ENCODE results near the gene MKLN1.

MKLN1 gene

DNA sequence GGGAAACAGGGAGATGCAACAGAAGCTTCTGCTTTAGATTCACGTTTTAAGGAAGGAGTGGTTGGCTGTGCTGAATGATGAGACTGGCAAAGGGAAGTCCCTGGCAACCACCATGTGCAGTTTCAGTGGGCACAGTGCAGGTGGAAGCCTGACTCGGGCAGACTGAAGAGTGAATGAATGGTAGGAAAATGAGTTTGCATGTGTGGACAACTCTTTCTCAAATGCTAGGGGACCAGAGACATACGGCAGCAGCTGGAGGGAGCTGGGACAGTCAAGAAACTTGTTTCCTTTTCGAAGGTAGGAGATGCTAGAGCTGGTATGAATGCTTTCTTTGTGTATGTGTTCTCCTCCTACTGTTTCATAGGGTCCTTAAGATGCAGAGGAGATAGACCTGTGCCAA, 199.8 kb downstream of the MKLN1 start:
- DNase-seq, result no peak

DNA sequence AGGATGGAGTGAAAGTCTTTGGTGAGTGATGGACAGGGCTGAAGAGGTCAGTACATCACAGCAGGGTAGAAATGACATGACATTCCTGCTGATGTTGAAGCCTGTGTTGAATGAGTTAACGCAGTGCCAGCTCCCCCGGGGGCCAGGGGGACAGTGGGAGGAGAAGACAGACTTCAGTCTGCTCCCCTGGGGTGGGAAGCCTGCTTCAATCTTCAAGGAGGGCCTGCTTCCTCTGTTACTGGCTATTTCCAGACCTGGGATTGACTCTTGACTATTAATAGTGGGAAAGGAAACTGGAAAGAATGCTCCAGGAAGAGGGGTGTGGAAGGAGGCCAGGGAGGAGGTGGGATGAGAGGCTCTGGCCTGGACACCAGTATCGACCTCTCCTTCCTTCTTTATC, 201.5 kb downstream of the MKLN1 start:
- DNase-seq, result no peak

DNA sequence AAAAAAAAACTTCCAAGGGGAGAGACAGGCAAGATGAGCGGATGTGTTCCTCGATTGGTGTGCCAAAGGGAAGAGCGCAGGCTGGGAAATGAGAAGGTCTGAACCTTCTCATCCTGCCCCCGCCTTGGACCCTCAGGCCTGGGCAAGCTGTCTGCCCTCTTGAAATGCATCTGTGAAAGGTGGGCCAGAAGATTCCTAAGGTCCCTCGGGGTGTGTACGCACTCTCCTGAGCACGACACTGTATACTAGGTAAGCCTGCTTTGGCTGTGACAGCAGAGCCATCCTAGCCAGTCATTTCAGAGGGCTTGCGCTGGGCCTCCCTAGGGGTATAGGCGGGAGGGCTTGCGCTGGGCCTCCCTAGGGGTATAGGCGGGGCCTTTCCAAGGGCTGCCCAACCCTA, 201.9 kb downstream of the MKLN1 start:
- DNase-seq, result no peak

DNA sequence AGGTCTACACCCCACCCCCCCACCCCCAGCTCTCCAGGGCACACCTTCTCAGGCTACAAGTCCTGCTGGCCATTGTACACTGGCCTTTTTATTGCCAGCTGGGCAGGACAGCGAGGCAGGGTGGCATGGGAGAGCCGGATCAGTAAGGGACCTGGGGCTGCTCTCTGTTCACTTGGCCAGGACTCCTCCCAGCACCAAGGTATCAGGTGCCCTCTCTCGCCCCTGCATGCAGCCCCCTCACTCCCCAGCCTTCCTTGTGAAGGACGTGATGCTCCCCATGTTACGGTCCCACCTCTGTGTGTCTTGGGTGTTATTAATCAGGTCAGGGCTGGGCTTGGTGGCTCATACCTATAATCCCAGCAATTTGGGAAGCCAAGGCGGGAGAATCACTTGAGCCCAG, 202.5 kb downstream of the MKLN1 start:
- DNase-seq, result no peak

DNA sequence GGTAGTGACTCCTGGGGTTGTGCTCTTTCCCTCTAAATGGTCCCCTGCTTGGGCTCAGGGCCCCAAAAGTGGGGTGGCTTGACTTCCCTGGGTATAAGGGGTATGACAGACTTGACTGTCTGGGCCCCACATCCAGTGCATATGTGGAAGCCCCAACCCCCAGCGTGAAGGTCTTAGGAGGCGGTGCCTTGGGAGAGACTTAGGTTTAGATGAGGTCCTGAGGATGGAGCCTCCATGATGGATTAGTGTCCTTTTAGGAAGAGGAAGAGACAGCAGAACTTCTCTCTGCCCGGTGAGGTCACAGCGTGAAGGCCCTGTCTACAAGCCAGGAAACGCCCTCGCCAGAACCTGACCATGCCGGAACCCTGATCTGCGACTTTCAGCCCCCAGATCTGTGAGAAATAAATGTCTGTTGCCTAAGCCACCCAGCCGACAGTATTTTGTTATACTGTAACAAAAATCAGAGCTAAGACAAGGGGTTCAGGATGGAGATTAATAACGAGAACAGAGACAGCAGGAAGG, 205.0 kb downstream of the MKLN1 start:
- DNase-seq, result no peak

DNA sequence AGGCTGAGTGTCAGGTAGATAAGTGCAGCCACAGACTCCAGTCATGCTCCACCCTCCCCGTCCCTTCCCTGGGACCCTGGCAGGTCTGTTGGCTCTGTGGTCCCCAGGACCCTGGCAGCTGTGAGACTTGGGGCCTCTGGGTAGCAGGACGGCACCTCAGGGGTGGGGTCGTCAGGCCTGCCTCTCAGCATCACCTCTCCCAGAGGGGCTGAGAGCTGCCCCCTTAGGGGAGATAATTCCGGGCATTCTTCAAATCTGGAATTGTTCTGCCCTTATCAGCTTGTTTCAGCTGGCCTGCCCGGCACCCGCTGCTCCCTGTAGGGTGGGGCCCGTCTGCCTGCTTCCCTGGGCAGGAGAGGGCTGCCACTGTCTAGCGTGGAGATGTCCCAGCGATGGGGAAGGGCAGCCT, 205.5 kb downstream of the MKLN1 start:
- no peak for DNase-seq

DNA sequence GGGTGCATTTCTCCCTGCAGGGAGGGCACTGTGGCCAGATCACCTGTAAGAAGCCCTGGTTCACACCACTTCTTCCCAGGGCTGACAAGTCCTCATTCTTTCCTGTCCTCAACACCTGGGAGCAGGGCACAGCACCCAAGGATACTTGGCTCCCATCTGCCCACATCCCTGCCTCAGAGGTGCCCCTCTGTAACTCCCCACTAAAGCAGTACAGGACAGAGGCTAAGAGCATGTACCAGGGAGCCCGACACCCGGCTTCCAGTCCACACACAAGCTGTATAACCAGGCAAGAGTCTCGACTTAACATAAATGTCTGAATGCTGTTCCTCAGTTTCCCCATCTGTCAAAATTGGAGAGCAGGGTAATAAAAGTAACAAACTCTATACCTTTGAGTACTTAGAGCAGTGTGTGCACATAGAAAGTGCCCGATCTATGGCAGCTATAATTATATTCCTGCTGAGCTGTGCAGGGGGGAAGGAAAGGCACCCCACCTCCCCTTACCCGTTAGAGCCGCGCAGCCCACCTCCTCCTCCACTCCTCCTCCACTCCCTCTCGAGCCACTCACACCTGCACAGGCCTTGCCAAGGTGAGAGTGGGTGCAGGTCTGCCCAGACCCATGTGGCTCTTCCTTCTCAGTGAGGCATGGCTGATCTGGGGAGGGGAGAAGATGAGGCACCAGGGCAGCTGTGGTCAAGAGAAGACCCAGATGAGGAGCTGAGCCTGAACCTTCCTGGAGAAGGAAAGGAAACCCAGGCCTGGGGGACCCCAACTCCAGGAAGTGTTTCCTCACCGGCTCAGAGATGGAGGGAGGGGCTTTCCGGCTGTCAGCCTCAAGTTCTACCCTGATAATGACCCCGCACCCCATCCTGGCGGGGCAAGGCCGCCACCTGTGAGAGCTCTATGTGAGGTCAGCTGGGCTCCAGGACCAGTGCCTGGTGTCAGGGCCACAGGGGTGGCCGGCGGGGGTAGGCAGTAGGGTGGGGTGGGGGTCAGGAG, 206.2 kb downstream of the MKLN1 start:
- no peak for DNase-seq

DNA sequence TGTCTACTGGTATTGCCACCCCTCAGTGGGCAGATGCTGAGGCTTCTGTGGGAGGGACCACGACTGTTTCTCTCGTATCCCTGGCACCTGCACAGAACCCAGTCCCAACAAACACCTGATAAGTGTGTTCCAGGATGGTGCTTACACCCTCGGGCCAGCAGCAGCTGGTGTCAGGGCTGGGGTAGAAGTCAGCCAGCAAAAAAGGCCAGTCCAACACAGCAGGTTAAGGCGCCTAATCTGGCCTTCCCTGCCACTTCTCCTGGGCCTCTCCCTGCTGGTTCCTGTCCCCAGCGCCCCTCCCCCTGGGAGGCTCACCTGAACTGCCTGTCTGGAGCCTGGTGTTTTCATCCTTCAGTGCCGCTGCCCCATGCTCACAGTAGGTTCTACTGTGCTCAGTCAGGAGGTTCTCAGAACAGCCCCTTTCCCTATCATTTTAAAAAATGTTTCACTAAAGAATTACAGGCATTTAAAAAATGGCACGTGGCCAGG, 208.7 kb downstream of the MKLN1 start:
- DNase-seq, result no peak

DNA sequence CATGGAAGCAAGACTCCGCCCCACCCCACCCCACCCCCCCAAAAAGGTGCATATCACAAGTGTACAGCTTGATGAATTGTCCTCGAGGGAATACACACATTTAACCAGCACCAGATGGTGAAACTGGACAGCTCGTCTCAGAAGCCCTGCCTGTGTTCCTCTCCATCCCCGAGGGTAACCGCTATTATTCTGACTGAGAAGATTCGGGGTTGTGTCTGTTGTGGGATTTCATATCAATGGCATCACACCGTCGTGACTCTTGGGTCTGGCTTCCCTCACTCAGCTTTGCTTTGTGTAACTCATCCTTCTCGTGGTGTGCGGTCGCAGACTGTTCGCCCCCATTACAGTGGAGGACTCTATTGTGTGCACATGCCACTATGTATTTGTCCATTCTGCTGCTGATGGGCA, 209.9 kb downstream of the MKLN1 start:
- peak; percentile 91 for DNase-seq

DNA sequence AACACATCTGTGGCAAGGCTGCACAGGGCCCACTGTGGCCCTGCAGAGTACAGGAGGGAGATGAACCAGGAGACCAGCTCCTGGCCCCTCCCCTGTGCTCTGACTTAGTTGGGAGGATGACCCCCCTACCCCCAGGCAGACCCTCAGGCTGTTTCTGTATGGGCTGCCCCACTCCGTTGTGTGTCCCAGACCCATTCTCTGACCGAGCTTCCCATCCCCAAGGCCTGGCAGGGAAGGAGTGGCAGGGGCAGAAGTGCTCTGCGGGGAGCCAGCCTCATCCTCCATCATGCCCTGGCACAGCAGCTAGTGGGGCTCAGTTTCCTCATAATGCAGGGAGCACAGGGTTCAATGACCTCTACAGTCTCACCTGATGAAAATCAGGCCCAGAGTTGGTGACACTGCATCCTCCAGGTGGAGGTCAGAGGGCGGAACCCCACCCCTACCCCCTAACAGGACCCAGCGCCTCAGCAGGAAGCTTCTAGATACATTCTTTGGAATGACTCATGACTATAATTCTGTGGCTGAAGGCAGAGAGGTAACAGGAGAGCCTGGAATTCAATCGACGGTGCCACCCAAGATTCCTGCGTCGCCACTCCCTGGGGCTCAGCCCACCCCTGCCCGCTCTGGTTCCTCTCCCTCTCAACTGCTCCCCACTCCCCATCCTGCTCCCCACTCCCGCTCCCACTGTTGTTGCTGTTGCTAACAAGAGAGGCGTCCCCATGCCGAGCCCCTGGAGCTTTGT, 210.6 kb downstream of the MKLN1 start:
- peak; percentile 71 for DNase-seq

DNA sequence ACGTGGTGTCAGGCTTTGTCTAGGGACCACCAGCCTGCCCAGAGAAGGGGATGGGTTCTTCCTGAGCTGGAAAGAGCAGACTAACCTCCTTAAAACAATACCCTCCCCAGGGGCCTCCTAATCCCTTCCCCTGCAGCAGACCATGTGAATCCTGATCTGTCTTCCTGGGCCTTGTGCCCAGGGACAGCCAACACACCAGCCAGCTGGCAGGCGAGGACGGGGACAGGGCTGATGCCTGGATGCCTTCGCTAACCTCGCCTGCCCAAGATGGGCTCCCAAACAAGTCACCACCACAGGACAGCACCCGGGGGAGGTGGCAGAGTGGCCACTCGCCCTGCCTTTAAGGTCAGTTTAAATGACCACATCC, 211.1 kb downstream of the MKLN1 start:
- DNase-seq, result no peak

DNA sequence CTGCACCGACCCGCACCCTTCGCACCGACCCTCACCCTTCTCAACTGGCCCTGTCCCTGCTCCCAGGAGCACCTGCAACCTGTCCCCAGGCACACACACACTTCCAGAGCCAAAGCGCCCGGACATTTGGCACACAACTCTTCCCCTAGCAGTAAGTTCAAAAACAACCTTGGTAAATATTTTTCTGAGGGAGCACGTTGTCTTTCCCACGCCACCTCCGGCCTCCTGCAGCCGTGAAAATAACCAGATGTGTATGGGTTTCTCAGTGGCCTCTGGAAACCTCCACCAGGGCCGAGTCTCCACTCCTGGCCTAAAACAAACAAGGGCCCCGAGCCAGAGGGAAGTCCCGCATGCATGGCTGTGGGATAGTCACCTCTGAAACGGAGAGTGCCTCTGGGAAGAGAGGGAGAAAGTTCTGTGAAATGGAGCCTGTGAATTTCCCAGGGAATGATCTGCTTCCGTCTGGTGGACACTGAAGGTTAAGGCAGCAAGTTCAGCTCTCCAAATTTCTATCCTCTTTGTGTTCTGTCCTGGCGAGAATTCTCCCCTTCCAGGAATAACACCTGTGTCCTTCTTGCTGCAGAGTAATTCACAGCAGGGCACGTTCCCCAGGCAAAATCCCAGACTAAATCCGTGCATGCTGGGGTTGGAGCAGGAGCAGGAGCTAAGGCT, 213.0 kb downstream of the MKLN1 start:
- DNase-seq, result no peak

DNA sequence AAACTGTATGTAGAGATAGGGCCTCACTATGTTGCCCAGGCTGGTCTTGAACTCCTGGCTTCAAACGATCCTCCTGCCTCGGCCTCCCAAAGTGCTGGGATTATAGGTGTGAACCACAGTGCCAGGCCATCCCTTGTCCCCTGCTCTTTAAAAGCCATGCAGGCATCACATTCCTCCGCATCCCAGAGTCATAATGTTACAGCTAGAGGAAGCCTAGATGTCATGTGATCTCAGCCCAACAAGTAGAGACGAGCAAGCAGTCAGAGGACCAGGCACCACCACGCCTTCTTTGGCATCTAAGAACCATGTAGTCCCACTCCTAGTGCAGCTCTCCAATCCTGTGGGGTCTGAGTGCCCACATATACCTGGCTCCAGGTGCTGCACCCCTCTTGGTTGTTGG, 215.6 kb downstream of the MKLN1 start:
- DNase-seq, result no peak

DNA sequence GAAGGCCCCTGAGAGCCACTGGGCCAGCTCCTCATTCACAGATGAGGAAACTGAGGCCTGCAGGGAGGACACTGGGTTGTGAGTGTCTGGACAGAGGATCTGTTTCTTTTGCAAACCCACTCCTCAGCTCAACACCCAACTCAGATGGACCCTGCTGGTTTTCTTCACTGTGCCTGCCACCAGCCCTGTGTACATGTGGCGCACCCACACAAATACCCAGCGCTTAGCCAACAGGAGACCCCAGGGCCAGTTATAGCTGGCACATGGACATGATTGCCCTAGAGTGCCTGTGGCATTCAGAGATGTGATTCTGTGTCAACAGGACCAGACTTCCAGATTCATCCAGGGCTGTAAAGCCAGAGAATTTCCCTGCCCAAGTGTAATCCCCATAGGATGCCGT, 216.3 kb downstream of the MKLN1 start:
- no peak for DNase-seq

DNA sequence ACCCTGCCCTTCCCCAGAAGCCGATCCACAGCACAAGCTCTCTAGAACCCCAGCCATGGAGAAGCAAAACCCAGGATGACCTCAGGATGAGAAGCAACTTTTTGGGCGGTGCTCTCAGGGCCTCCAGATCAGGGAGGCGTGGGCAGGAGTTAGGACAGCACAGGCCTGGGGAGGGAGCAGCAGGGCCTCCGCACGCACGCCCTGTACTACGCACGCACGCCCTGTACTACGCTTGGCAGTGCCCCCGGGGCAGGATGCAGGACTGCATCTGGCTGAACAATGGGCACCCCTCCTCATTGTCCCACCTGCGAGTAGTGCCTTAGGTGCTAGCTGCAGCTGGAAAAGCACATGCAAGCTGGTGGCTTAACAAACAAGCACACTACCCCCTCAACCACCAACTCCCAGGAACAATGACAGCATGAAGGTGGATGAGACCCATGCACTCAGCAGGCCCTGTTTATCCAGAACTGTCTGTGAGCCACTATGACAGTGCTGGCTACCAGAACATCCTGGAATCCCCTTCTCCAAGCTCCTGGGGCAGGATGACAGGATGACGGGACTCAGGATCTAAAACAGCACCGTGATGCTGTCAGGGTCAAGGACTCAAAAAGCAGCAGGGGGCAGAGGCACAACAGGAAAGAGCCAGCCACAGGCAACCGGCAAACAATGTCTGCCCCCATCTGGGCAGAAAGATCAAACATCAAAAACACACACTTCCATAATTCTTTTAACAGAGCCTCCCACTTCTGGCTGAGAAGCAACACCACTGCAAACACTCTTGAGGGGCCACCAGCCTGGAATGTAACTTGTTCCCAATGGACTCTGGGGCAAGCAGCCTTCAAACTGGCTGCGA, 217.0 kb downstream of the MKLN1 start:
- DNase-seq, result peak; percentile 59

DNA sequence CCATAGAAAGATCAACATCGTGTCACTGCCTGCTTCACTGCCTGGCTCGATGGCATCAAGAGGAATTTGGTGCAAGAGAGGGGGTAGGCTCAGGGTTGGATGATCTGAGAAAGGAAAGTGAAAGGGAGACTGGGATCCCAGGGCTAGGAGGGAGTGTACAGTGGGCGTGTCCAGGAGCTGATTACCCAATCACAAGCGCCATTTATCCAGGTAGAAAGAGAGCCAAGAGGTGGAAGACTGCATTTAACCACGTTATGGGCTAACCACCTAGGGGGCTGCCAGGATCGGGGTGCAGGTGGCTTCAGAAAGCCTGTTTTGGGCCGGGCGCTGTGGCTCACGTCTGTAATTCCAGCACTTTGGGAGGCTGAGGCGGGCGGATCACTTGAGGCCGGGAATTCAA, 218.4 kb downstream of the MKLN1 start:
- DNase-seq, result no peak

Data from fibroblast of upper back skin (primary cell).